ACHN (cell line): ENCODE results near the gene NR2C2AP.
A peak's percentile ranks its signal among the peaks of the same experiment; 100 is the strongest.
"Not testable (repeated sequence)": the region's sequence is repeated elsewhere in the genome, so short reads cannot be mapped to it uniquely, and the experiment has no call there.

Source experiments
- DNase-seq: peaks from one replicate; pipeline ENCODE4 v3.0.0-alpha.2; 2015
- in situ Hi-C: cut with HindIII; loops from 2 replicates; pipeline ENCODE4 v1.10.0; 2017; ENCODE audit warnings: low sequenced_read_pairs, low pct_ligation_motif_present, low pct_unique_long_range_greater_than_20kb

The NR2C2AP gene

GRCh38 chr19:19203012-19203856 lies at the start of gene NR2C2AP:
Gene NR2C2AP, minus strand, starts transcription at chr19:19203414. Its CDS starts 354 bp downstream, at chr19:19203060.
- DNase-seq: peak; percentile 85
- in situ Hi-C loops: no loop called here

- DNase-seq: no peak
- in situ Hi-C loops: no loop called here
These were observed 47.1 kb upstream of the NR2C2AP start for GRCh38 chr19:19250196-19250801.

- DNase-seq: no peak
- in situ Hi-C loops: no loop called here
These were observed 37.3 kb upstream of the NR2C2AP start for GRCh38 chr19:19240476-19240875.

- no peak for DNase-seq
- in situ Hi-C loops: no loop called here
These were observed 36.5 kb upstream of the NR2C2AP start for GRCh38 chr19:19239675-19240074.

- in situ Hi-C loops: no loop called here
- DNase-seq: no peak
These were observed 35.1 kb upstream of the NR2C2AP start for GRCh38 chr19:19238126-19238894.

GRCh38 chr19:19236173-19236572 lies 33.0 kb upstream of the NR2C2AP start:
- DNase-seq: no peak
- in situ Hi-C loops: no loop called here

GRCh38 chr19:19234220-19234816 lies 31.1 kb upstream of the NR2C2AP start:
- no peak for DNase-seq
- in situ Hi-C loops: no loop called here

- DNase-seq: no peak
- in situ Hi-C loops: no loop called here
These were observed 29.1 kb upstream of the NR2C2AP start for GRCh38 chr19:19232261-19232721.

- DNase-seq: no peak
- in situ Hi-C loops: no loop called here
These were observed 27.8 kb upstream of the NR2C2AP start for GRCh38 chr19:19230999-19231398.

- DNase-seq: no peak
- in situ Hi-C loops: no loop called here
These were observed 26.5 kb upstream of the NR2C2AP start for GRCh38 chr19:19229701-19230100.

GRCh38 chr19:19227217-19227616 lies 24.0 kb upstream of the NR2C2AP start:
- in situ Hi-C loops: no loop called here
- DNase-seq: no peak

- no peak for DNase-seq
- in situ Hi-C loops: no loop called here
These were observed 23.4 kb upstream of the NR2C2AP start for GRCh38 chr19:19226663-19227062.

GRCh38 chr19:19226204-19226603 lies 23.0 kb upstream of the NR2C2AP start:
- DNase-seq: no peak
- in situ Hi-C loops: no loop called here

GRCh38 chr19:19224852-19225494 lies 21.8 kb upstream of the NR2C2AP start:
- DNase-seq: peak; percentile 81
- in situ Hi-C loops: no loop called here

- DNase-seq: no peak
- in situ Hi-C loops: no loop called here
These were observed 21.1 kb upstream of the NR2C2AP start for GRCh38 chr19:19224150-19224851.

- in situ Hi-C loops: no loop called here
- no peak for DNase-seq
These were observed 20.4 kb upstream of the NR2C2AP start for GRCh38 chr19:19223636-19224035.

GRCh38 chr19:19223060-19223459 lies 19.8 kb upstream of the NR2C2AP start:
- in situ Hi-C loops: no loop called here
- DNase-seq: no peak

- DNase-seq, in situ Hi-C loops: not testable (repeated sequence)
These were observed 17.8 kb upstream of the NR2C2AP start for GRCh38 chr19:19221000-19221399.
